AG09309 (cell line): ENCODE measurements around the gene FBXO33.
"Not testable (repeated sequence)": the region's sequence is repeated elsewhere in the genome, so short reads cannot be mapped to it uniquely, and the experiment has no call there.

ENCODE experiments used
- DNase-seq: peaks from one replicate; pipeline ENCODE4 v3.0.0-alpha.2; 2010; ENCODE audit warnings: low read depth
- H3K4me3 ChIP-seq: 2 replicates; pipeline ENCODE4 v1.5.1; 2011; ENCODE audit warnings: mild to moderate bottlenecking, low read depth, low read length, moderate library complexity; ENCODE audit not compliant: control insufficient read depth
- CTCF ChIP-seq: IDR thresholded peaks from 2 replicates; pipeline ENCODE4 v1.5.1; 2011; ENCODE audit warnings: mild to moderate bottlenecking, low read depth, low read length, inconsistent platforms; ENCODE audit not compliant: insufficient read depth, control insufficient read depth; ENCODE audit errors: missing control alignments

The FBXO33 gene

GRCh38 chr14:39369029-39369428 is 63.2 kb downstream of the FBXO33 start:
- TF ChIP-seq CTCF = no peak
- DNase-seq = no peak
- no peak overlapping the region for H3K4me3 ChIP-seq

DNA sequence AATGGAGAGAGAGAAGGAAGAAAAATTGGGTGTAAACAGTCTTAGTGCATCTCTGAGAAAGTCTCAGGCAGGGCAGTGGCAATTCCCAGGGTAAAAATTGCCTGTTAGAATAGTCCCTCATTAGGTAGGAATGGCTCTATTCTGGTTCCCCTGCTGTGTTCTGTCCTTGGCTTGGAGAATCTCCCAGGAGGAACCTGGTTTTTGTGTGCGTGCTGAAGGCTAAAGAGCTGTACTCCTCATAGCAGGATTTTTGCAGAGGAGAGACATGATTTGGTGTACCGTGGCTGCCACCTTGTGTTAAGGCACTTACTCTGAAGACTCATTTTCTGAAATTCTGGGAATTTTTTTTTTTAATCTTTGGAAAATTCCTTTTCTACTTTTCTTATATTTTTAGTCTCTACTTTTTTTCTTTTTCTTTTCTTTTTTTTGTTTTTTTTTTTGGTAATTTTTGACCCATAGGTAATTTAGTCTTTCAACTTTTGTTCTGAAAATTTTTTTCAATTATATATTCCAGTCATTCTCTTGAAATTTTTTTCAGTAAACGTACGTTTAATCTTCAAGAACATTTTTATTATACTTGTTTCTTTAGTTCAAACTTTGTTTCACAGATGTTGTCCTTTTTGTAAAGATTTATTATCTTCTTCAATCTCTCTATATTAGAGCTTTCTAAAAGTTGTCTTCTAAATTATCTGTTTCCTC is 63.8 kb downstream of the FBXO33 start:
- H3K4me3 ChIP-seq = no peak overlapping the region
- peak; percentile 45 for DNase-seq
- TF ChIP-seq CTCF = peak; percentile 59

DNA sequence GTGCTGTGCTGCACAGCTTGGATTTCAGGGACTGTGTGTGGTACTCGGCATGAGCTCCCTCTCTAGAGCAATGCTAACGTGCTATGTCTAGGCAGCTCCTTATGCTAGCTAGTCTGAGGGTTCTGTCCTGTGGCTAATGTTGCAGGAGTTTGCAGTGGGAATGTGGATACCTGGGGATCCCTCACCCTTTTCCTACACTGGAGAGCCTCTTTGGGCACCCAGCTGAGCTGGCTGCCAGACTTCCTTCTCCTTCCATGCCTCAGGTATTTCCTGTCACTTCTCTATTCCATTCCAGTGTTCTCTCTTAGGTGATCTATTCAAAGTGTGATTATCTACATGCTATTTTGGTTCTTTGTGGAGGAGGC is 64.9 kb downstream of the FBXO33 start:
- DNase-seq = no peak
- H3K4me3 ChIP-seq = no peak overlapping the region
- TF ChIP-seq CTCF = no peak

DNA sequence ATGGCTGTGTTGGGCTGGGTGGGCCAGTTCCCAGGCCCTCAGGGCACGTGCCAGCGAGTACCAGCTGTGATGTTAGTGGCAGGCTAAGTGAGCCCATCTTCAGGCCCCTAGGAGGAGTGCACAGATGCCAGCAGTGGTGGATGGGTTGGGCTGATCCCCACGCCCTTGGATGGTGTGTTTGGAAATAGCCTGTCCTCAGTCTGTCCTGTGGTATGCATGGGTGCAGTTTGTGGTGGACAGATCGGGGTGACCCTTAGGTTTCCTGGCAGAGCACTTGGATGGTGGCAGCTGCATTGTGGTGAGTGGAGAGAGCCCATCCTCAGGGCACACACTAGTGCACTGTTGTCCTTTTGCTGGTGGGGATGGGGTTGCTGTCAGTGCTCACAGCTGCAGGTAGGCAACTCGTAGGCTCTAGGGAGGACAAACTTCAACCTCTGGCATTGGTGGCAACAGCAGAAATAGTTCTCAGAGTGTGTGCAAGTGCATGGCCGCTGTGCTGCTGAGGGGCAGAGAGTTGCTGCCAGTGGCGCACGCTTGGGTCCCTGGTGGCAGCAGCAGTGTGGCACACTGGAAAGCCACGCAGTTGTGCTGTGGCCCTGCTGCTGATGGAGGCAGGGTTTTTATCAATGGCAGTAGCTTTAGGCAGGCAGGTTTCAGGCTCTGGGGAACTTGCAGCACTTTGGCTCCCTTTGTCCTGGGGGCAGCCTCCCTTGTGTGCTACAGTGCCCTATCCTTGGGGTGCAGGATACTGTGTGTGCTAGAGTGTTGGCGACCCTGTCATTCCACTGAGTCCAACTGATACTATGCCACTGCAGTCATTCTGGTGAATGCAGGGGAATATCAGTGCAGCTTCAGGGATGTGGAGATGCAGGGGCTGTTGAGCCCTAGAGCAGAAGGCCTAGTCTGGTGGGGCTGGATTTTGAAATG is 65.5 kb downstream of the FBXO33 start:
- no peak for DNase-seq
- no peak overlapping the region for H3K4me3 ChIP-seq
- TF ChIP-seq CTCF = no peak

DNA sequence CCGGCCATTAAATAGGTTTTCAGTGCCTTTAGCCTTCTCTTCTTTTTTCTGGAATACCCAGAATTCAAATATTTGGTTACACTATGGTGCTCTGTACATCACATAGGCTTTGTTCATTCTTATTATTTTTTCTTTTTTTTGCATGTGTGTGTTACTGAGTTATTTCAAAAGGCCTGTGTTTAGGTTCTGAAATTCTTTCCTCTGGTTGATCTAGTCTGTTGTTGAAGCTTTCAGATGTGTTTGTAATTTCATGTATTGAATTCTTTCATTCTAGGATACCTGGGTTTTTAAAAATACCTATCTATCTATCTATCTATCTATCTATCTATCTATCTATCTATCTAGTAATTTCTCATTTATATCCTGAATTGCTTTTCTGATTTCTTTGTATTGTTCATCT is 66.9 kb downstream of the FBXO33 start:
- DNase-seq = no peak
- no peak for TF ChIP-seq CTCF
- no peak overlapping the region for H3K4me3 ChIP-seq

DNA sequence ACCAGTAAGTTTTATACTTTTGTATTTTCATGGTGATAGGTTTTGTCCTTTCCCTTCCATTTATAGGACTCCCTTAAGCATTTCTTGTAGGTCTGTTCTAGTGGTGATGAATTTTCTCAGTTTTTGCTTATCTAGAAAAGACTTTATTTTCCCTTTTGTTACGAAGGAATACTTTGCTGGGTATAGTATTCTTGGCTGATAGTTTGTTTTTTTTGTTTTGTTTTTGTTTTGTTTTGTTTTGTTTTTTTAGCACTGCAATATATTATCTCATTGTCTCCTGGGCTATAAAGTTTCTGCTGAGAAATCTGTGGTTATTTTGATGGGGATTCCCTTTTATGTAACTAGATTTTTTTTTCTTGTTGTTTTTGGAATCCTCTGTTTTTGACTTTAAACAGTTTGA is 67.7 kb downstream of the FBXO33 start:
- no peak for DNase-seq
- no peak overlapping the region for H3K4me3 ChIP-seq
- TF ChIP-seq CTCF = no peak

DNA sequence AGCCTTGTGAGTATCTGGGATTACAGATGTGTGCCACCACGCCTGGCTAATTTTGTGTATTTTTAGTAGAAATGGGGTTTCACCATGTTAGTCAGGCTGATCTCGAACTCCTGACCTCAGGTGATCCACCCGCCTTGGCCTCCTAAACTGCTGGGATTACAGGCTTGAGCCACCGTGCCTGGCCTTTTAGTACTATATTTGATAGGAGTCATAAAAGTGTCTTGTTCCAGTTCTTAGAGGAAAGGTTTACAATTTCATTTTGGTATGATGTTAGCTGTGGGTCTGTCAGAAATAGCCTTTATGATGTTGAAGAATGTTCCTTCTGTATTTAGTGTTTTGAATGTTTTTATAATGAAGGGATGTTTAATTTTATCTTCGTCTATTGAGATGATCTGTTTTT is 70.7 kb downstream of the FBXO33 start:
- not testable (repeated sequence) for H3K4me3 ChIP-seq, DNase-seq
